ENCODE results near the gene SLC16A12. TPM values are rescaled to one million over a fixed set of nuclear protein-coding genes. Genes with fewer than 3 reads are reported as not detected.

SLC16A12 gene
- total RNA-seq, 1 donor from 2014 or later = 0.02 TPM

DNA sequence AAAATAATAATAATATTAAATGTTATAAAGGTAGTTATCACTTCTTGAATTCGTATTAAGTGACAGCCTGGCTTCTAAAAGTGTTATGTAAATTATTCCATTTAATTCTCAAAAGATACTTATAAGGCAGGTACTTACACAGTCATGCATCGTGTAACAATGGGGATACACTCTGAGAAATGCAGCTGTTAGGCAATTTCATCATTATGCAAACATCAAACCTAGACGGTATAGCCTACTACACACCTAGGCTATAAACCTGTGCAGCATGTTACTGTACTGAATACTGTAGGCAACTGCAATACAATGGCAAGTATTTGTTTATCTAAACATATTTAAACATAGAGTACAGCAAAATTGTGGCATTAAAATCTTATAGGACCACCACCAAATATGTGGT, 141.5 kb downstream of the SLC16A12 start:
- intact Hi-C loops (cut with micrococcal nuclease) = loop anchor here (10.0 kb wide), 1 partner anchor 399 kb away; the partner anchor contains the start of gene FAS

DNA sequence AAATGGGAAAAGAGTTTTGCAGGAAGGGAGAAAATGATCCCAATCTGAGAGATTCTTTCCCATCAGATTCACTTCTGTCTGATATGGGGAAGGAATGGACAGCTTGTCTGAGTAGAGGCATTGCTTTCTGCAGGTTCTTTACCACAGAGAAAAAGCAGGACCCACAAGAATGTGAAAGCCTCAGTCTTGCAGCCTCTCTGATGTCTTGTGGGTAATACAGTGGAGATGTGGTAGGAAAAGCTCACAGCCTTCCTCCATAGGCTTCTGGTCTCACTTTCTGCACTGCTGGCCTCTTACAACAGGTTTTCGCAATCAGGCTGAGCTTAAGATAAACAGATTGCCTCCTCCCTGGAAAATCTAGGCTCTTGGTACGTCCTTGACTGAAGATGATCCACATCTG, 142.4 kb downstream of the SLC16A12 start:
- intact Hi-C loops (cut with micrococcal nuclease) = loop anchor here (1.0 to 10.0 kb wide), 4 partner anchors 21 to 398 kb away; partner anchors contain the start of genes FAS, IFIT5 and KIF20B

DNA sequence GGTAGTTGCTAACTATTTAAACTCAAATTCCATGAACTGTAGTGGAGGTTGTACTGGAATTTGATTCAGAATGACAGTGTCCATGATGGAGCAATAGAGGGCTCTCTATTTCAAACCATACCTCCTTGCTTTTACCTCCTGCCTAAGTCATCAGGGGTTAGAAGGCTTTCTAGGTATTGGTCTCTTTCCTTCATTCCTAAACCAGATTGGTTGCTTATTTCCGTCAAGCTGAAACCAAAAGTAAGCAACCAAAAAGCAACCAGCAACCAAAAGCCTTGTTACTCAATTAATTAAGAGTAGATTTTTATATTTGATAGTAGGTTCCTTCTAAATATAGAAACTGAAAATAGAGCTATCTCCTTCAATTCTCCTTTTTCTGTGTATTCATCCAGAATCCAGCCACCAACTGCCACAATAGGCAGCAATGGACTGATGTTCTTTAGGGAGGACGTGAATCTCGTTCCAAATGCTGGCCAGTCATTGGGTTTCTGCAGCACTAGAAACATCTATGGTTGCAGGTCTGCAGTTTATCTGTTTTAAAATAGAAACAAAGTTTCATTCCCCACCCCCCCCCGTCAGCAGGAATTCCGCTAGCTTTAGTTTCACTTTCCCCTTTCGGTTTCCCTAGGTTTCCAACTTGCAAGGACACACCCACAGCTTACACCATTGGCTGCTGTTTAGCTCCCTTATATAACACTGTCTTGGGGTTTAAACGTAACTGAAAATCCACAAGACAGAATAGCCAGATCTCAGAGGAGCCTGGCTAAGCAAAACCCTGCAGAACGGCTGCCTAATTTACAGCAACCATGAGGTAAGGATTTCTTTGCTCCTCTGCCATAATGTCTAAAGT, 143.3 kb downstream of the SLC16A12 start, which contains the start of gene IFIT1:
TSS of gene IFIT1 (plus strand) at position 717 of the 850 bp plus-strand sequence. CDS start at position 807, 90 bp downstream.
- intact Hi-C loops (cut with micrococcal nuclease) = loop anchor here (1.0 to 10.0 kb wide), 4 partner anchors 22 to 397 kb away; partner anchors contain the start of genes FAS, IFIT5 and KIF20B

DNA sequence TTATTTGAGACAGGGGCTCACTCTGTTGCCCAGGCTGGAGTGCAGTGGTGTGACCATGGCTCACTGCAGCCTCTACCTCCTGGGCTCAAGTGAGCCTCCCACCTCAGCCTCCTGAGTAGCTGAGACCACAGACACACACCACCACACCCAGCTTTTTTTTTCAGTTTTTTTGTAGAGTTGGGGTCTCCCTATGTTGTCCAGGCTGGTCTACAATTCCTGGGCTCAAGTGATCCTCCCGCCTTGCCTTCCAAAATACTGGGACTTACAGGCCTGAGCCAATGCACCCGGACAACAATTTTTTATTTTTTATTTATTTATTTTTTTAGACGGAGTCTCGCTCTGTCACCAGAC, 144.2 kb downstream of the SLC16A12 start:
- intact Hi-C loops (cut with micrococcal nuclease) = loop anchor here (10.0 kb wide), 1 partner anchor 396 kb away; the partner anchor contains the start of gene FAS

DNA sequence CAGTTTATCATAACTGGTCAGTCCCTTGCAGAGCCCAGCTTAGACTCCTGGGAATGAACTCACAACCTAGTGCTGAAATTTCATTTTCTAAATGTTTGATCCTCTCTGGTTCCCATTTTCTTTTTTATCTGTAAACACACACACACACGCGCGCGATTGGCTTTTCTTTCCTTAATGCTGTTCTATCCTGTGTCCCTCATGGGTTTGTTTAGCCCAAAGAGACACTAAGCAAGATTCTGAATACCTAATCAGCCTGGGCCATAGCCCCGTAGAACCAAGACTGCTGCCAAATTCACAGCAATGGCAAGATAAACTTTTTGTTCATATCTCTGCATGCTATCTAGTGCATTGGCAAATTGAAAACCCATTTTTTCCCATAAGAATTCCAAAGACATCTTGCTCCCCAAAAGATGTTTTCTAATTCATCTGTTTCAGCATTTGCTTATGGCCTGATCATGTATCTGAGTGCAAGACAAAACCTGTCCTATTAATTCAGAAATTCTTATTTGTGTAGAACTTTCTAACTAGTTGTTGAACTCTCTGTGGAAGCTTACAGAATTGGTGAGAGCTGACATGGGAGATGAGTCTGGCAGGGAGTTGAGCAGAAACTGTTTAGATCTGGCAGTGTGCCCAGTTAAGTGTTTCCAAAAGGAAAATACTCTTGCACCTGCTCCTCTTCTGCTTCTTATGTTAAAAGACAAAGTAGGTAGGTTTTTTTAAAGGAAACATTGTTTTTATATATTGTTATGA, 144.7 kb downstream of the SLC16A12 start:
- intact Hi-C loops (cut with micrococcal nuclease) = loop anchor here (10.0 kb wide), 1 partner anchor 396 kb away; the partner anchor contains the start of gene FAS

DNA sequence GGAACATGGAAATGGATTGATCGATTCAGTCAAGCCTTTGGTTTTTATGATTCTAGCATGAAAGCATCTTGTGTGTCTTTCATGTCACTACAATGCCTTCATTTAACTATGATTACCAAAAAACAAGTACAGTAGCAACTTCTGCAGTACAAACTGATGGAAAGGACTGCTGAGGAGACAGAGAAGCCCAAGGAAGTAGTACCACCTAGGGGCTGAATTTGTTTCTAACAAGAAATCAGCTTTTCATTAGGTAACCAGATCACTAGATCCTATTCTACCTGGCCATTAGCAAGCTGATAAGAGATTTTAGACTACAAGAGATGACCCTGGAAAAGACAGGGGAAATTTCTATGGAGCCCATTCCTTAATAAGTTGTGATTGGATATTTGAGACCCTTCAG, 146.1 kb downstream of the SLC16A12 start:
- intact Hi-C loops (cut with micrococcal nuclease) = no loop called here

DNA sequence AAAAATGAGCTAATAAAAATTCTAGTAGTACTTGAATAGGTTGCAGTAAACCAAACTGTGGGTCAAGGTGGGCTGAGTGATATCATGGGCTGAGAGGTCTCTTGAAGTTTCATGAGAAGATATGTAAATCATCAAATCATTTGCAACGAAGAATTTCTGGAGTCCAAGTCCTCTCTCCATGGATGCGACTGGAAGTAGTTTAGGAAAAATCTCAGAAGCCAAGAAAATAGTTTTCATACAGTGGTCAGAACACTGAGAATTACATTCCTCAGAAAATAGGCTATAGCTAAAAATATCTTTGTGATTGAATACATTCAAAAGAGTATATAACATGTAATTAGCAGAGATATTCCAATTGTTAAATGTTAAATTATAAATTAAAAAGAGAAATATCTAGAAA, 146.6 kb downstream of the SLC16A12 start:
- intact Hi-C loops (cut with micrococcal nuclease) = no loop called here

DNA sequence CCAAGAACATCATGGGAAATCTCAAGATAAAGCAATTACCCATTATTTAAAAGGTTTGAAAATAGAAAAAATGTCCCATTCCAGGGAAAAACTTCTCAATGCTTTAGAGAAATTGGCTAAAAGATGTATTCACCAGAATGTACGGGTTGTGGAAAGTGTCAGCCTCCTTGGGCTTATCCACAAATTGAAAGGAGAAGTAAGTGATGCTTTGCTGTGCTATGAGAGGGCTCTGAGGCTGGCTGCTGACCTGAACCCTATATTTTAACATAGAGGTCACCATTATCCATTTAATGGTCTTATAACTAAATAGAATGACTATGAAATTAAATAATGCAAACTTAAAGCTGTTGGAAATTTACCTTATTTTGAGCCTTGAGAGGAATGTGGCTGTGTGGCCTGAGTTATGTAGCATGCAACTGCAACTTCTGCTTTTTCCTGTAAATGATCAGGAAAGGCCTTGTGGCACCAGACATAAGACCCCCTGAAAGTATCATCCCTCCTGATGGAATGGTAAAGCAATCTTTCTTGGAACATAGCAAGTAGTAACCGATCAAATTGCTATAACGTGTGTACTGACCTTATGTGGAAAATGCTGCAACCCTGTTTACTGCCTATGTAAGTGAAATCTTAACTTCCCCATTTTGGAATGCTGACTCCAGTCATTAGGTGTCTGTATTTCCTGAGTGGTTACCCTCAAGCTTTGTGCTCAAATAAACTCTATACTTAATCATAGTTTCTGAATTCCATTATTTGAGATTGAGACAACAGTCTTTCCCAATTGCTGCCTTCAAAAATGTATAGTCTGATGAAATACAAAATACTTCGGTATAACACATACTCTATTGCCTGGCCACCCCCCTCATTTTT, 150.7 kb downstream of the SLC16A12 start:
- intact Hi-C loops (cut with micrococcal nuclease) = no loop called here

DNA sequence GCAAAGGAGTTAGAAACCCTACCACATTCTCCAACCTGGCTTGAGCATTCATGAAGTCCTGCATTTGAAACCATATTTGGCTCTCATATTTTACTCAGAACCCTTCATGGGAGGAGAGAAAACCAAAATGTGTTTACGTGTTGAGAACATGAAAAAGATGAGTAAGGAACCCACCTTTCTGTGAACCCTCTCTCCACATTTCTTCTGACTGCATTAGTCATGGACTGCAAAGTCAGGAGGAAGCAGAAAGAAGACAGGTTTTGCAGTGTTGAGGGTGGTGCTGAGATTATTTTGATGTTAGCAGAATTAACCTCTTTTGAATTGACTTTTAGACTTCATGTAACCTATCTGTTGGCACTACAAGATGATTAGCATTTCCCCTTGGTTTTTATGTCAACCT, 152.6 kb downstream of the SLC16A12 start:
- intact Hi-C loops (cut with micrococcal nuclease) = no loop called here

Other genes starting within 250 kb of the SLC16A12 start
- 4.7 and 5.9 TPM in 2 replicates for gene IFIT2, start 233.5 kb downstream of the SLC16A12 start, total RNA-seq
- gene IFIT3, start 207.6 kb downstream of the SLC16A12 start, total RNA-seq = 10.4 and 11.1 TPM in 2 replicates
- not detected in 2 replicates for gene IFIT1B, start 157.5 kb downstream of the SLC16A12 start, total RNA-seq
- 3.4 and 3.5 TPM in 2 replicates for gene IFIT1, start 143.0 kb downstream of the SLC16A12 start, total RNA-seq
- gene IFIT5, start 121.0 kb downstream of the SLC16A12 start, total RNA-seq = 17.0 and 17.1 TPM in 2 replicates
- gene PANK1, start 109.6 kb upstream of the SLC16A12 start, total RNA-seq = 7.2 and 7.6 TPM in 2 replicates
- gene KIF20B, start 166.0 kb upstream of the SLC16A12 start, total RNA-seq = 64.4 and 71.6 TPM in 2 replicates

Data from T-helper 2 cell treated with Interferon-gamma antibody and Interleukin-4, amounts not matched to agents 100 ng/mL and 5 ng/mL, for 36 hours (primary cell).